SK-N-SH (cell line): ENCODE measurements around the gene THOC6. TPM values are rescaled to one million over a fixed set of nuclear protein-coding genes. Genes with fewer than 3 reads are reported as not detected.
A peak's percentile ranks its signal among the peaks of the same experiment; 100 is the strongest.

Experiments used
- CTCF ChIA-PET: fragments of 300-600, 350-600 bp; formaldehyde crosslinking; extraction: SDS; loops from one replicate; lab custom pipeline; 2021; lab: Yijun Ruan, JAX
- POLR2A ChIA-PET: fragments of 350-600 bp; sonication (Branson Sonifier 250); formaldehyde crosslinking; extraction: SDS; loops from one replicate; lab custom pipeline; 2020; ENCODE audit warnings: antibody characterized with exemption, inconsistent platforms; lab: Yijun Ruan, JAX
- DNase-seq: peaks from one replicate; pipeline ENCODE4 v3.0.0; 2012
- H2AFZ ChIP-seq: fragments of 200-600 bp; sonication (generic); 2 replicates; pipeline ENCODE4 v1.8.1; 2016; ENCODE audit warnings: antibody characterized with exemption, mild to moderate bottlenecking, low read depth
- H3F3A ChIP-seq: fragments of 200-600 bp; sonication (generic); replicated peaks from 2 replicates; pipeline ENCODE3; 2016; ENCODE audit warnings: antibody characterized with exemption, mild to moderate bottlenecking; ENCODE audit not compliant: insufficient read depth
- H3K27ac ChIP-seq, 2 experiments: fragments of 200-500 bp in 1 of 2; fragments of 200-600 bp in 1 of 2; sonication (Bioruptor generic) in 1 of 2; sonication (generic), shearing (Covaris generic) in 1 of 2; 2 replicates each; pipeline versions ENCODE4 v1.5.1 to v1.6.1; 2014 to 2016; ENCODE audit warnings: low read depth in 2 of 2, inconsistent platforms in 1 of 2, low read length in 1 of 2, mild to moderate bottlenecking in 1 of 2, mixed read lengths in 1 of 2
- H3K27me3 ChIP-seq: fragments of 200-600 bp; sonication (generic), shearing (Covaris generic); 2 replicates; pipeline ENCODE4 v1.6.1; 2016; ENCODE audit warnings: mixed run types; ENCODE audit not compliant: insufficient read depth
- H3K36me3 ChIP-seq, 2 experiments: fragments of 200-500 bp in 1 of 2; fragments of 200-600 bp in 1 of 2; sonication (Bioruptor generic) in 1 of 2; sonication (generic) in 1 of 2; replicated peaks in 1 of 2; 2 replicates each; pipeline versions ENCODE3 to v1.5.1; 2014 to 2016; ENCODE audit warnings: low read length in 1 of 2, mild to moderate bottlenecking in 1 of 2; ENCODE audit not compliant: insufficient read depth in 2 of 2, control insufficient read depth in 1 of 2
- H3K4me1 ChIP-seq, 2 experiments: fragments of 200-500 bp in 1 of 2; fragments of 200-600 bp in 1 of 2; sonication (Bioruptor generic) in 1 of 2; sonication (generic), shearing (Covaris generic) in 1 of 2; 2 replicates each; pipeline versions ENCODE4 v1.5.1 to v1.6.1; 2014 to 2016; ENCODE audit warnings: low read depth in 1 of 2, low read length in 1 of 2, mixed run types in 1 of 2; ENCODE audit not compliant: insufficient read depth in 2 of 2, control insufficient read depth in 1 of 2
- H3K4me2 ChIP-seq: fragments of 200-600 bp; sonication (generic), shearing (Covaris generic); 2 replicates; pipeline ENCODE4 v1.6.1; 2017; ENCODE audit warnings: mixed run types
- H3K4me3 ChIP-seq, 2 experiments: fragments of 200-500 bp in 1 of 2; fragments of 200-600 bp in 1 of 2; sonication (Bioruptor generic) in 1 of 2; sonication (generic), shearing (Covaris generic) in 1 of 2; 2 replicates each; pipeline versions ENCODE4 v1.5.1 to v1.8.1; 2014 to 2016; ENCODE audit warnings: low read depth in 2 of 2, inconsistent platforms in 1 of 2, low read length in 1 of 2, mild to moderate bottlenecking in 1 of 2, mixed read lengths in 1 of 2, moderate library complexity in 1 of 2
- H3K79me2 ChIP-seq: fragments of 200-600 bp; sonication (generic); 2 replicates; pipeline ENCODE4 v1.8.1; 2017; ENCODE audit warnings: mild to moderate bottlenecking; ENCODE audit not compliant: insufficient read depth
- H3K9ac ChIP-seq: fragments of 200-600 bp; sonication (generic); 2 replicates; pipeline ENCODE4 v1.6.1; 2017; ENCODE audit warnings: mixed run types
- H3K9me2 ChIP-seq: fragments of 200-600 bp; sonication (generic); 2 replicates; pipeline ENCODE4 v1.6.1; 2017; ENCODE audit warnings: mixed run types
- H3K9me3 ChIP-seq: fragments of 200-600 bp; sonication (generic); 2 replicates; pipeline ENCODE4 v1.6.1; 2017; ENCODE audit warnings: mixed run types, mild to moderate bottlenecking, moderate library complexity
- H4K20me1 ChIP-seq: fragments of 200-600 bp; sonication (generic); 2 replicates; pipeline ENCODE4 v1.6.1; 2017; ENCODE audit warnings: mild to moderate bottlenecking, mixed run types; ENCODE audit not compliant: insufficient read depth
- CHD2 ChIP-seq: fragments of 150-350 bp; IDR thresholded peaks from 2 replicates; pipeline ENCODE4 v1.6.1; 2018; ENCODE audit warnings: low read length; ENCODE audit not compliant: partially characterized antibody
- ELF1 ChIP-seq: IDR thresholded peaks from 2 replicates; pipeline ENCODE4 v1.4.0; 2012
- EZH2phosphoT487 ChIP-seq: fragments of 200-600 bp; sonication (generic); IDR thresholded peaks from 2 replicates; pipeline ENCODE4 v1.6.1; 2017; ENCODE audit warnings: low read depth, mixed run types, mild to moderate bottlenecking, antibody characterized with exemption, moderate library complexity, borderline replicate concordance
- MXI1 ChIP-seq: IDR thresholded peaks from 2 replicates; pipeline ENCODE4 v1.6.1; 2012; ENCODE audit warnings: mild to moderate bottlenecking, low read depth, low read length, improper control_type of control experiment
- NFIC ChIP-seq: IDR thresholded peaks from 2 replicates; pipeline ENCODE4 v1.4.0; 2012; ENCODE audit warnings: borderline replicate concordance
- TAF1 ChIP-seq: IDR thresholded peaks from 2 replicates; pipeline ENCODE4 v1.6.1; 2012; ENCODE audit warnings: low read depth, mild to moderate bottlenecking, low read length, moderate library complexity, borderline replicate concordance
- TCF12 ChIP-seq: IDR thresholded peaks from 2 replicates; pipeline ENCODE4 v1.4.0; 2012
- TEAD4 ChIP-seq: IDR thresholded peaks from 2 replicates; pipeline ENCODE4 v1.4.0; 2012; ENCODE audit warnings: mild to moderate bottlenecking, borderline replicate concordance; ENCODE audit not compliant: insufficient read depth
- ZBTB33 ChIP-seq: IDR thresholded peaks from 2 replicates; pipeline ENCODE4 v1.4.0; 2012; ENCODE audit warnings: low read depth, borderline replicate concordance
- WGBS: methylation state at CpG from one replicate; pipeline ENCODE4 v1.1.6; 2017; ENCODE audit warnings: low lambda C conversion rate; 5-methylcytosine and 5-hydroxymethylcytosine counted together
- polyA plus RNA-seq, 3 experiments: library from polyadenylated mRNA; depleted of rRNA; stranded (reverse); fragments of >200 nt; gene quantifications; 2 replicates each; pipeline ENCODE4 v1.2.3, GENCODE V29; 2012
- TF ChIP-seq, protein P1 (sequence below): fragments of 150-350 bp; IDR thresholded peaks from 2 replicates; pipeline ENCODE4 v1.6.1; 2016; ENCODE audit warnings: mild to moderate bottlenecking, low read depth, low read length
- TF ChIP-seq, protein P2 (sequence below): IDR thresholded peaks from 2 replicates; pipeline ENCODE4; 2012

The THOC6 gene
- polyA plus RNA-seq, 1 of the 3 experiments (the other 2 are of a cell fraction): 37.7 TPM

- TF ChIP-seq, protein P1, sequence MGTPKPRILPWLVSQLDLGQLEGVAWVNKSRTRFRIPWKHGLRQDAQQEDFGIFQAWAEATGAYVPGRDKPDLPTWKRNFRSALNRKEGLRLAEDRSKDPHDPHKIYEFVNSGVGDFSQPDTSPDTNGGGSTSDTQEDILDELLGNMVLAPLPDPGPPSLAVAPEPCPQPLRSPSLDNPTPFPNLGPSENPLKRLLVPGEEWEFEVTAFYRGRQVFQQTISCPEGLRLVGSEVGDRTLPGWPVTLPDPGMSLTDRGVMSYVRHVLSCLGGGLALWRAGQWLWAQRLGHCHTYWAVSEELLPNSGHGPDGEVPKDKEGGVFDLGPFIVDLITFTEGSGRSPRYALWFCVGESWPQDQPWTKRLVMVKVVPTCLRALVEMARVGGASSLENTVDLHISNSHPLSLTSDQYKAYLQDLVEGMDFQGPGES: no peak
- TF ChIP-seq, protein P2, sequence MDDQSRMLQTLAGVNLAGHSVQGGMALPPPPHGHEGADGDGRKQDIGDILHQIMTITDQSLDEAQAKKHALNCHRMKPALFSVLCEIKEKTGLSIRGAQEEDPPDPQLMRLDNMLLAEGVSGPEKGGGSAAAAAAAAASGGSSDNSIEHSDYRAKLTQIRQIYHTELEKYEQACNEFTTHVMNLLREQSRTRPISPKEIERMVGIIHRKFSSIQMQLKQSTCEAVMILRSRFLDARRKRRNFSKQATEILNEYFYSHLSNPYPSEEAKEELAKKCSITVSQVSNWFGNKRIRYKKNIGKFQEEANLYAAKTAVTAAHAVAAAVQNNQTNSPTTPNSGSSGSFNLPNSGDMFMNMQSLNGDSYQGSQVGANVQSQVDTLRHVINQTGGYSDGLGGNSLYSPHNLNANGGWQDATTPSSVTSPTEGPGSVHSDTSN: no peak
- DNase-seq: no peak
- Histone ChIP-seq H3K27me3 (no peaks in the 10 kb centered on the region), H3K9me2 (no peaks in the 10 kb centered on the region), H2AFZ (no peak overlapping the region), H4K20me1 (no peaks in the 10 kb centered on the region), H3K4me2 (peak overlapping the region; percentile 99), H3K27ac (no peak overlapping the region), H3K9me3 (no peaks in the 10 kb centered on the region), H3K79me2 (no peaks in the 10 kb centered on the region), H3K4me3 (peak overlapping the region in 1 of 2 experiments; percentile 87; a peak in 2 of 4 replicates), H3K36me3 (no peaks in the 10 kb centered on the region), H3K4me1 (peaks cover 0 to 12% of the 10 kb centered on the region in 2 experiments; a peak in 1 of 4 replicates), H3F3A (no peaks in the 10 kb centered on the region), H3K9ac (no peak overlapping the region)
- POLR2A ChIA-PET: no interaction called here
- WGBS: 96% methylated on average over 21 of the region's 22 CpGs
- CTCF ChIA-PET: interaction anchor here (0.9 to 4.1 kb wide), 17 partner anchors 10 to 91 kb away, joined by 3 to 63 read pairs (median 11); partner anchors contain the start of genes MMP25 and ZSCAN10
Measured at GRCh38 chr16:3057181-3058138, 33.6 kb downstream of the THOC6 start.

- POLR2A ChIA-PET: interaction anchor here (1.3 to 2.0 kb wide), 2 partner anchors 10 to 71 kb away, joined by 3 to 6 read pairs; no protein-coding TSS in a partner anchor
- no peaks in the 10 kb centered on the region for H3K27me3 ChIP-seq
- H3K36me3 ChIP-seq: no peaks in the 10 kb centered on the region
- 6% methylated on average over 27 of the region's 77 CpGs for WGBS
- no peaks in the 10 kb centered on the region for H3F3A ChIP-seq
- no peak for TF ChIP-seq CHD2
- TF ChIP-seq ZBTB33: no peak
- no peak for TF ChIP-seq NFIC
- no peak for TF ChIP-seq TAF1
- no peak for TF ChIP-seq EZH2phosphoT487
- no peak for TF ChIP-seq TEAD4
- no peak for TF ChIP-seq TCF12
- TF ChIP-seq MXI1: no peak
- TF ChIP-seq ELF1: no peak
- TF ChIP-seq, all 33 proteins: peak for 0
- CTCF ChIA-PET: interaction anchor here (0.6 to 4.1 kb wide), 44 partner anchors 9 to 130 kb away, joined by 3 to 63 read pairs (median 8); partner anchors contain the start of genes CLDN6, HCFC1R1, MMP25 and OR1F1
- Histone ChIP-seq H4K20me1 (no peaks in the 10 kb centered on the region), H3K4me1 (peaks cover 0 to 12% of the 10 kb centered on the region in 2 experiments; a peak in 1 of 4 replicates), H3K9me3 (no peaks in the 10 kb centered on the region), H3K79me2 (no peaks in the 10 kb centered on the region), H3K4me2 (peak overlapping the region; percentile 99), H3K9me2 (no peaks in the 10 kb centered on the region), H2AFZ (peak overlapping the region; percentile 85), H3K9ac (peak overlapping the region; percentile 84), H3K4me3 (peak overlapping the region; percentile 70 to 87), H3K27ac (peak overlapping the region in 1 of 2 experiments; percentile 68; a peak in 1 of 4 replicates)
- peak; percentile 57 for DNase-seq
Measured at GRCh38 chr16:3058139-3059030, 34.5 kb downstream of the THOC6 start.
